Neuronal stem cell (in vitro differentiated cells): ENCODE data around the gene POLK.
"Not testable (repeated sequence)": the region's sequence is repeated elsewhere in the genome, so short reads cannot be mapped to it uniquely, and the experiment has no call there.

Experiments
- DNase-seq: peaks from one replicate; pipeline ENCODE4 v3.0.0-alpha.2; 2013; ENCODE audit warnings: low spot score
- H2AFZ ChIP-seq: one replicate; pipeline ENCODE4 v1.6.1; 2013; ENCODE audit warnings: mild to moderate bottlenecking, low read length, inconsistent platforms
- H2AK5ac ChIP-seq: 2 replicates; pipeline ENCODE4 v1.6.1; 2013; ENCODE audit warnings: low read depth, mild to moderate bottlenecking, inconsistent platforms, low read length, moderate library complexity, mixed read lengths
- H2BK120ac ChIP-seq: 2 replicates; pipeline ENCODE4 v1.6.1; 2013; ENCODE audit warnings: low read depth, mild to moderate bottlenecking, inconsistent platforms, low read length, moderate library complexity, mixed read lengths
- H2BK12ac ChIP-seq: one replicate; pipeline ENCODE4 v1.6.1; 2013; ENCODE audit warnings: low read length, inconsistent platforms
- H2BK15ac ChIP-seq: 2 replicates; pipeline ENCODE4 v1.6.1; 2013; ENCODE audit warnings: mild to moderate bottlenecking, low read length, inconsistent platforms, mixed read lengths
- H2BK5ac ChIP-seq: one replicate; pipeline ENCODE4 v1.6.1; 2013; ENCODE audit warnings: inconsistent platforms, mild to moderate bottlenecking, low read length, moderate library complexity
- H3K14ac ChIP-seq: one replicate; pipeline ENCODE4 v1.6.1; 2013; ENCODE audit warnings: low read length, inconsistent platforms
- H3K18ac ChIP-seq: 2 replicates; pipeline ENCODE4 v1.6.1; 2013; ENCODE audit warnings: low read length, inconsistent platforms
- H3K23ac ChIP-seq: 2 replicates; pipeline ENCODE4 v1.6.1; 2013; ENCODE audit warnings: low read depth, mild to moderate bottlenecking, mixed read lengths, low read length, inconsistent platforms; ENCODE audit not compliant: poor library complexity
- H3K27ac ChIP-seq: replicated peaks from 3 replicates; pipeline ENCODE4 v1.5.1; 2013; ENCODE audit warnings: low read length, inconsistent platforms
- H3K27me3 ChIP-seq, 3 experiments: 2 replicates each; pipeline ENCODE4 v1.6.1; 2013; ENCODE audit warnings: low read length in 3 of 3, mild to moderate bottlenecking in 2 of 3, inconsistent platforms in 1 of 3, low read depth in 1 of 3, mixed read lengths in 1 of 3, moderate library complexity in 1 of 3; ENCODE audit not compliant: control insufficient read depth in 3 of 3, insufficient read depth in 3 of 3
- H3K36me3 ChIP-seq, 2 donors: replicated peaks in 1 of 2; 2 replicates each; pipeline ENCODE4 v1.6.1; 2013; ENCODE audit warnings: low read length in 2 of 2; ENCODE audit not compliant: control insufficient read depth in 2 of 2, insufficient read depth in 2 of 2
- H3K4ac ChIP-seq: 2 replicates; pipeline ENCODE4 v1.6.1; 2013; ENCODE audit warnings: inconsistent platforms, mild to moderate bottlenecking, low read length, moderate library complexity
- H3K4me1 ChIP-seq, 2 donors: 1 replicate in 1 of 2; 2 replicates in 1 of 2; pipeline ENCODE4 v1.6.1; 2013; ENCODE audit warnings: low read length in 2 of 2, low read depth in 1 of 2; ENCODE audit not compliant: control insufficient read depth in 2 of 2, insufficient read depth in 1 of 2
- H3K4me2 ChIP-seq: one replicate; pipeline ENCODE4 v1.6.1; 2013; ENCODE audit warnings: mild to moderate bottlenecking, low read length, inconsistent platforms; ENCODE audit not compliant: insufficient read depth, poor library complexity, severe bottlenecking
- H3K4me3 ChIP-seq, 2 donors: 2 replicates each; pipeline ENCODE4 v1.5.1; 2013; ENCODE audit warnings: low read length in 2 of 2, mild to moderate bottlenecking in 2 of 2, inconsistent platforms in 1 of 2, moderate library complexity in 1 of 2
- H3K79me1 ChIP-seq: one replicate; pipeline ENCODE4 v1.6.1; 2013; ENCODE audit warnings: low read depth, mild to moderate bottlenecking, inconsistent platforms, low read length, moderate library complexity
- H3K9ac ChIP-seq: one replicate; pipeline ENCODE4 v1.6.1; 2013; ENCODE audit warnings: mild to moderate bottlenecking, low read depth, low read length, inconsistent platforms; ENCODE audit not compliant: poor library complexity
- H3K9me3 ChIP-seq, 2 donors: replicated peaks in 1 of 2; 2 replicates each; pipeline versions ENCODE3 to v1.6.1; 2013; ENCODE audit warnings: low read length in 2 of 2, mild to moderate bottlenecking in 2 of 2, inconsistent platforms in 1 of 2, low read depth in 1 of 2, mixed read lengths in 1 of 2, moderate library complexity in 1 of 2; ENCODE audit not compliant: control insufficient read depth in 2 of 2, insufficient read depth in 1 of 2
- H4K8ac ChIP-seq: one replicate; pipeline ENCODE4 v1.6.1; 2013; ENCODE audit warnings: low read depth, mild to moderate bottlenecking, inconsistent platforms, low read length, moderate library complexity
- H4K91ac ChIP-seq: one replicate; pipeline ENCODE4 v1.6.1; 2013; ENCODE audit warnings: low read length, low read depth, mild to moderate bottlenecking, inconsistent platforms; ENCODE audit not compliant: poor library complexity
- WGBS, 2 donors: extraction: QIAGEN DNeasy Blood & Tissue Kit; methylation state at CpG; one replicate each; pipeline ENCODE4 v1.1.7; 2013; ENCODE audit warnings: missing lambda C conversion rate in 2 of 2, mixed read lengths in 1 of 2; ENCODE audit not compliant: insufficient read length in 2 of 2, insufficient replicate concordance in 1 of 2; ENCODE audit errors: extremely low coverage in 2 of 2; 5-methylcytosine and 5-hydroxymethylcytosine counted together

POLK gene

GRCh38 chr5:75578280-75578679 is 66.6 kb downstream of the POLK start:
- not testable (repeated sequence) for H3K4me1 ChIP-seq, H4K8ac ChIP-seq, H3K9me3 ChIP-seq, H4K91ac ChIP-seq, H3K9ac ChIP-seq, H2BK5ac ChIP-seq, H2BK15ac ChIP-seq, H3K4ac ChIP-seq, H3K27ac ChIP-seq, H2BK12ac ChIP-seq, H3K18ac ChIP-seq, H2BK120ac ChIP-seq, DNase-seq, H3K79me1 ChIP-seq, H3K14ac ChIP-seq, H3K4me2 ChIP-seq, H2AK5ac ChIP-seq, H3K23ac ChIP-seq, H2AFZ ChIP-seq, H3K4me3 ChIP-seq, H3K27me3 ChIP-seq
- WGBS, 2 donors: no CpG with 5 or more reads among the region's 8 CpGs
- H3K36me3 ChIP-seq: peaks cover 2 to 51% of the 10 kb centered on the region in 2 donors

GRCh38 chr5:75584641-75585040 is 73.0 kb downstream of the POLK start:
- no peak overlapping the region for H2BK120ac ChIP-seq
- no peak overlapping the region for H2BK15ac ChIP-seq
- no peak overlapping the region for H3K27ac ChIP-seq
- H2AFZ ChIP-seq: no peak overlapping the region
- no peak for DNase-seq
- no peak overlapping the region for H3K14ac ChIP-seq
- no peaks in the 10 kb centered on the region for H3K27me3 ChIP-seq
- no peaks in the 10 kb centered on the region for H3K79me1 ChIP-seq
- H3K4me2 ChIP-seq: no peak overlapping the region
- no peak overlapping the region for H4K91ac ChIP-seq
- H3K4ac ChIP-seq: no peak overlapping the region
- H3K18ac ChIP-seq: no peak overlapping the region
- no CpG with 5 or more reads among the region's 2 CpGs for WGBS, 2 donors
- H3K4me3 ChIP-seq: no peak overlapping the region
- H2BK12ac ChIP-seq: no peak overlapping the region
- no peak overlapping the region for H3K23ac ChIP-seq
- no peak overlapping the region for H3K9ac ChIP-seq
- H3K4me1 ChIP-seq: no peaks in the 10 kb centered on the region
- H3K9me3 ChIP-seq: no peaks in the 10 kb centered on the region
- H3K36me3 ChIP-seq: peaks cover 0 to 77% of the 10 kb centered on the region in 2 donors
- H2BK5ac ChIP-seq: no peak overlapping the region
- no peak overlapping the region for H2AK5ac ChIP-seq
- no peak overlapping the region for H4K8ac ChIP-seq

GRCh38 chr5:75588666-75589065 is 77.0 kb downstream of the POLK start:
- no peak overlapping the region for H2BK12ac ChIP-seq
- H3K9ac ChIP-seq: no peak overlapping the region
- DNase-seq: no peak
- peaks cover 0 to 80% of the 10 kb centered on the region in 2 donors for H3K36me3 ChIP-seq
- H3K27ac ChIP-seq: no peak overlapping the region
- no peak overlapping the region for H2AFZ ChIP-seq
- no peak overlapping the region for H2BK120ac ChIP-seq
- no peak overlapping the region for H2BK15ac ChIP-seq
- H3K18ac ChIP-seq: no peak overlapping the region
- H2BK5ac ChIP-seq: no peak overlapping the region
- no peaks in the 10 kb centered on the region for H3K79me1 ChIP-seq
- no peak overlapping the region for H4K8ac ChIP-seq
- H3K4me2 ChIP-seq: no peak overlapping the region
- no peak overlapping the region for H3K14ac ChIP-seq
- H4K91ac ChIP-seq: no peak overlapping the region
- no peak overlapping the region for H3K4ac ChIP-seq
- no peaks in the 10 kb centered on the region for H3K4me1 ChIP-seq
- H2AK5ac ChIP-seq: no peak overlapping the region
- no CpG with 5 or more reads among the region's 3 CpGs for WGBS, 2 donors
- no peaks in the 10 kb centered on the region for H3K27me3 ChIP-seq
- H3K9me3 ChIP-seq: no peaks in the 10 kb centered on the region
- H3K23ac ChIP-seq: no peak overlapping the region
- no peak overlapping the region for H3K4me3 ChIP-seq

- Histone ChIP-seq H4K8ac (no peak overlapping the region), H4K91ac (no peak overlapping the region), H2BK15ac (no peak overlapping the region), H3K14ac (no peak overlapping the region), H2BK120ac (no peak overlapping the region), H3K4me3 (no peak overlapping the region), H3K9ac (no peak overlapping the region), H2BK5ac (no peak overlapping the region), H3K23ac (no peak overlapping the region), H3K4ac (no peak overlapping the region), H3K9me3 (no peaks in the 10 kb centered on the region), H2BK12ac (no peak overlapping the region), H3K18ac (no peak overlapping the region), H3K27ac (no peak overlapping the region), H3K79me1 (no peaks in the 10 kb centered on the region), H3K27me3 (no peaks in the 10 kb centered on the region), H3K4me1 (no peaks in the 10 kb centered on the region), H2AK5ac (no peak overlapping the region), H3K4me2 (no peak overlapping the region), H2AFZ (no peak overlapping the region), H3K36me3 (peaks cover 2 to 45% of the 10 kb centered on the region in 2 donors)
- DNase-seq: no peak
Observed at GRCh38 chr5:75600535-75600934, 88.8 kb downstream of the POLK start.
